ENCODE results near the gene NHLH1. TPM values are rescaled to one million over a fixed set of nuclear protein-coding genes. Genes with fewer than 3 reads are reported as not detected.

Gene NHLH1
- total RNA-seq, 1 experiment from 2014 or later: 0.26 TPM

DNA sequence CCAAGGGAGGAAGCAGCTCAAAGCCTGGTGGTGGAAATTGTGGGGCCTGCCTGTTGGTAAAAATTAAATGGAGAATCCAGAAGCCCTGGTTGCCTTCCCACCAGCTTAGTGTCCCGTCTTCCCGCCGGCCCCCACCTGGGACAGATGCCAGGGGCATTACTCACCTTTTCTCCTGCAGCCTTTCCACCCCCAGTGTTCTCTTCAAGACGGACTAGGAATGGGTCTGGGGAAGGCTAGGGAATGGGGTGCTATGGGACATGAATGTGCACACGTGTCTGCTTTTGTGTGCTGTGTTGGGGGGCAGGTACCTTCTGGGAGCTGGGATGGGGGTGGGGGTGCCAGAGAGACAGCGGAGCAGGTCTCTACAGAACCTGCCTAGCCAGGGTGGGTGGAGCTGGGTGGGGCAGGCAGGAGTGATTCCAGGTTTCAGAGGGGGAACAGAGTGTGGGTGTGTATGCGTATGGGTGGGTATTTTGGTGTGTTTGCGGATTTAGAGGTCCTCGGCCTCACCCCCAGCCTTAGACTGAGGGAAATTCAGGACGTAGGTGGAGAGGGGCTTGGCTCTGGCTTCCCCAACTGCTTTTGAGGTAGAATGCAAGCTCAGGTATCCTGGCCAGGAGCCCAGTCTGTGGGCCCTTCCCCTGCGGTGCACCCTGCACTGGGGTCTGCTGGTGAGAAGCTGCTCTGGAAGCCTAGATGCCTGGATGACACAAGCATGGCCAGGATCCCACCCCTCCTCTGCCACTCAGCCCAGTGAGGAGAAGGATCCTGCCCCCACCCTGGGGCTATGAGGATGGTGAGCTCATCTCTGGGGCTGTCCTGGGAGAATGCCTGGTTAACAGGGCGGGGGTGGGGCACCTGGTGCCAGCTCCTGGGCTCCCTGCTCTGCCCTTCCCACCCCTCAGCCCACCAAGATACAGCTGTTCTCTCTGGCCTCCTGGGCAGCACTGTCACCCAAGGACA lies 41.2 kb downstream of the NHLH1 start:
- Histone ChIP-seq H3K9me3 (ENCODE audit: insufficient read depth, low read depth) (no peaks in the 10 kb centered on the region), H4K20me1 (ENCODE audit: insufficient read depth) (no peaks in the 10 kb centered on the region), H3K27me3 (ENCODE audit: insufficient read depth, low read depth) (peaks cover 10% of the 10 kb centered on the region; the same call in 1 of the 2 replicates), H3K4me1 (replicated peaks; ENCODE audit: insufficient read depth) (peaks cover 12% of the 10 kb centered on the region), H2AFZ (no peak overlapping the region), H3K9me2 (ENCODE audit: insufficient read depth) (no peaks in the 10 kb centered on the region), H3K4me2 (peak overlapping the region; percentile 32), H3F3A (ENCODE audit: insufficient read depth, low read depth) (no peaks in the 10 kb centered on the region), H3K4me3 (no peak overlapping the region), H3K36me3 (ENCODE audit: low read depth) (no peaks in the 10 kb centered on the region), H3K79me2 (ENCODE audit: low read depth) (no peaks in the 10 kb centered on the region), H3K27ac (no peak overlapping the region)
- DNase-seq: peak in 1 of 2 experiments; percentile 72
- ChIA-PET CTCF (interaction anchor here (0.5 to 2.2 kb wide), 7 partner anchors 8 to 43 kb away, joined by 3 to 11 read pairs (median 4); no protein-coding TSS in a partner anchor), POLR2A (ENCODE audit: unreplicated experiment) (interaction anchor here (0.5 to 0.9 kb wide), 7 partner anchors 24 to 1318 kb away, joined by 3 to 9 read pairs (median 5); no protein-coding TSS in a partner anchor)
- intact Hi-C loops (cut with micrococcal nuclease; ENCODE audit: unreplicated experiment): no loop called here
- BruUV-seq (replicated peaks): TSS peak; percentile 32
- no peak for TF ChIP-seq CTCF (conservative IDR thresholded peaks at IDR 0.05)
- TF ChIP-seq EZH2 (IDR thresholded peaks at IDR 0.05; ENCODE audit: low read depth): no peak

DNA sequence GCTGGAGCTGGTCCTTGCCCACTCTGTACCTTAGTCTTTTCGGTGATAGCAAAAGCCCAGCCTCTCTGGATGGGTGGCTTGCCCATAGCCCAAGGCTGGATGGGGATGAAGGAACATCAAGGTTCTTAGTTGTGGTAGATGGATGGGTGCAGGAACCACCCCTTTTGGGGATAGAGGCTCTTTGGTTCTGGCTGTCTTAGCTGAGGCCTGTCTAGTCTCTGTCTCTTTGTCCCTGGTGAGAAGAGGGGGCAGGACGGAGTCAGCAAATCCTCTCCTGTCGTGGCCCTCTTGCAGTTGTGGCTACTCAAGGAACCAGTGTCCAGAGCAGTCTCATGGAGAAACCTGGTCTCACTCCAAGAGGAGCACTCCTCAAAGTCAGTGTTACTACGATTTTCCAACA lies 42.0 kb downstream of the NHLH1 start:
- Histone ChIP-seq H3K9me3 (ENCODE audit: insufficient read depth, low read depth) (no peaks in the 10 kb centered on the region), H3K27me3 (ENCODE audit: insufficient read depth, low read depth) (peaks cover 10% of the 10 kb centered on the region; the same call in 1 of the 2 replicates), H3K4me3 (no peak overlapping the region), H3K9me2 (ENCODE audit: insufficient read depth) (no peaks in the 10 kb centered on the region), H3K27ac (no peak overlapping the region), H3K79me2 (ENCODE audit: low read depth) (no peaks in the 10 kb centered on the region), H2AFZ (no peak overlapping the region), H4K20me1 (ENCODE audit: insufficient read depth) (no peaks in the 10 kb centered on the region), H3K4me2 (no peak overlapping the region), H3K36me3 (ENCODE audit: low read depth) (no peaks in the 10 kb centered on the region), H3K4me1 (replicated peaks; ENCODE audit: insufficient read depth) (peaks cover 12% of the 10 kb centered on the region), H3F3A (ENCODE audit: insufficient read depth, low read depth) (no peaks in the 10 kb centered on the region)
- intact Hi-C loops (cut with micrococcal nuclease; ENCODE audit: unreplicated experiment): no loop called here
- ChIA-PET CTCF (interaction anchor here (0.7 to 2.2 kb wide), 2 partner anchors 32 to 43 kb away, joined by 3 to 11 read pairs; no protein-coding TSS in a partner anchor), POLR2A (ENCODE audit: unreplicated experiment) (interaction anchor here (0.5 to 0.6 kb wide), 2 partner anchors 29 to 366 kb away, joined by 4 to 9 read pairs; no protein-coding TSS in a partner anchor)
- BruUV-seq (replicated peaks): no TSS peak
- TF ChIP-seq EZH2 (IDR thresholded peaks at IDR 0.05; ENCODE audit: low read depth) (no peak), CTCF (conservative IDR thresholded peaks at IDR 0.05) (no peak)
- DNase-seq: no peak

DNA sequence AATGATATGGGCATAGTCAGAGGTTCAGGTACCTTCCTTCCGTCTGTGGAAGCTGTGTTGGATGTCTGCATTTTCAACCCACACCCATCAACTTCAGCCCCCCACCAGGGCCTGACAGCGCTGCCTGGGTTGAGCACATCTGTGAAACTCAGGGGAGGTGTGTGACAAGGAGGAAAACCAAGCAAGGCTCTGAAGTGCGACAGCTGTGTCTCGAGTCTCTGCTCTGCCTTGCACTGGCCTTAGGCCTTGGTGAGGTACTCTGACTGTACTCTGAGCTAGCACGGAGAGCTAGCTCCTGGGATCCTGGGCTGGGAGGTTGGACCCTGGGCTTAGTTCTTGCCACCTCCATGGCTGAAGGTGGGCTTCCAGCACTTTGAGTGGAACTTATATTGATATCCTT lies 42.6 kb downstream of the NHLH1 start:
- H3K79me2 ChIP-seq (ENCODE audit: low read depth): no peaks in the 10 kb centered on the region
- no peaks in the 10 kb centered on the region for H3K9me2 ChIP-seq (ENCODE audit: insufficient read depth)
- POLR2A ChIA-PET (ENCODE audit: unreplicated experiment): no interaction called here
- CTCF ChIA-PET: interaction anchor here (2.2 kb wide), 1 partner anchor 32 kb away, joined by 11 read pairs; no protein-coding TSS in a partner anchor
- H3K4me2 ChIP-seq: no peak overlapping the region
- H3K27me3 ChIP-seq (ENCODE audit: insufficient read depth, low read depth): 0 out of 2 replicates have a peak, but pooled peaks cover 7% of the 10 kb centered on the region
- DNase-seq: no peak
- H3K4me1 ChIP-seq (replicated peaks; ENCODE audit: insufficient read depth): peaks cover 12% of the 10 kb centered on the region
- no peak overlapping the region for H3K4me3 ChIP-seq
- H3K27ac ChIP-seq: no peak overlapping the region
- no TSS peak for BruUV-seq (replicated peaks)
- TF ChIP-seq EZH2 (IDR thresholded peaks at IDR 0.05; ENCODE audit: low read depth): no peak
- no peak for TF ChIP-seq CTCF (conservative IDR thresholded peaks at IDR 0.05)
- no peaks in the 10 kb centered on the region for H3K9me3 ChIP-seq (ENCODE audit: insufficient read depth, low read depth)
- intact Hi-C loops (cut with micrococcal nuclease; ENCODE audit: unreplicated experiment): no loop called here
- no peaks in the 10 kb centered on the region for H3F3A ChIP-seq (ENCODE audit: insufficient read depth, low read depth)
- H4K20me1 ChIP-seq (ENCODE audit: insufficient read depth): no peaks in the 10 kb centered on the region
- no peak overlapping the region for H2AFZ ChIP-seq
- no peaks in the 10 kb centered on the region for H3K36me3 ChIP-seq (ENCODE audit: low read depth)

All from PC-9 (cell line).